Smooth muscle cell (in vitro differentiated cells): ENCODE results near the gene CHKB. TPM values are rescaled to one million over a fixed set of nuclear protein-coding genes. Genes with fewer than 3 reads are reported as not detected.
A peak's percentile ranks its signal among the peaks of the same experiment; 100 is the strongest.
"Not testable (repeated sequence)": the region's sequence is repeated elsewhere in the genome, so short reads cannot be mapped to it uniquely, and the experiment has no call there.

ENCODE experiments used
- DNase-seq: peaks from one replicate; lab custom pipeline; 2025; ENCODE audit not compliant: unreplicated experiment; lab: John Stamatoyannopoulos, UW
- H2AFZ ChIP-seq: fragments of 200-600 bp; sonication (generic); 2 replicates; pipeline ENCODE4 v1.6.0; 2016; ENCODE audit warnings: antibody characterized with exemption, low read depth, mild to moderate bottlenecking
- H3F3A ChIP-seq: fragments of 200-600 bp; sonication (generic); 2 replicates; pipeline ENCODE4 v1.6.0; 2017; ENCODE audit warnings: antibody characterized with exemption, low read depth
- H3K27ac ChIP-seq: fragments of 200-600 bp; sonication (generic); 2 replicates; pipeline ENCODE4 v1.5.1; 2016; ENCODE audit warnings: low read depth, mild to moderate bottlenecking
- H3K27me3 ChIP-seq: fragments of 200-600 bp; sonication (generic); 2 replicates; pipeline ENCODE4 v1.6.1; 2016; ENCODE audit warnings: low read depth, mild to moderate bottlenecking
- H3K36me3 ChIP-seq: fragments of 200-600 bp; sonication (generic); 2 replicates; pipeline ENCODE4 v1.5.1; 2016; ENCODE audit warnings: low read depth
- H3K4me1 ChIP-seq: fragments of 200-600 bp; sonication (generic); 2 replicates; pipeline ENCODE4 v1.5.1; 2016; ENCODE audit warnings: low read depth
- H3K4me2 ChIP-seq: fragments of 200-600 bp; sonication (generic); 2 replicates; pipeline ENCODE4 v1.6.0; 2016; ENCODE audit warnings: mild to moderate bottlenecking
- H3K4me3 ChIP-seq: fragments of 200-600 bp; sonication (generic); 2 replicates; pipeline ENCODE4 v1.5.1; 2016; ENCODE audit warnings: mild to moderate bottlenecking
- H3K79me2 ChIP-seq: fragments of 200-600 bp; sonication (generic); 2 replicates; pipeline ENCODE4 v1.6.0; 2016; ENCODE audit warnings: low read depth, mild to moderate bottlenecking
- H3K9ac ChIP-seq: fragments of 200-600 bp; sonication (generic); 2 replicates; pipeline ENCODE4 v1.6.0; 2016; ENCODE audit warnings: low read depth
- H3K9me3 ChIP-seq: fragments of 200-600 bp; sonication (generic); replicated peaks from 2 replicates; pipeline ENCODE4 v1.5.1; 2016; ENCODE audit warnings: low read depth
- H4K20me1 ChIP-seq: fragments of 200-600 bp; sonication (generic); 2 replicates; pipeline ENCODE4 v1.6.0; 2016; ENCODE audit warnings: low read depth
- WGBS: methylation state at CpG from one replicate; pipeline ENCODE4 v1.1.7; 2016; ENCODE audit warnings: low lambda C conversion rate; 5-methylcytosine and 5-hydroxymethylcytosine counted together
- polyA plus RNA-seq: library from polyadenylated mRNA; unstranded; fragments of >200 nt; fragmentation: Nextera tagmentation; extraction: Ambion mirVana; gene quantifications from 2 replicates; pipeline ENCODE4 v1.2.1, GENCODE V29; 2016
- total RNA-seq: library from RNA; depleted of rRNA; stranded (reverse); fragments of >200 nt; gene quantifications from 2 replicates; pipeline ENCODE4 v1.2.3, GENCODE V29; 2014
- TF ChIP-seq, protein P1 (sequence below): fragments of 200-600 bp; sonication (generic); IDR thresholded peaks from 2 replicates; pipeline ENCODE4 v1.5.1; 2017; ENCODE audit warnings: borderline replicate concordance, mild to moderate bottlenecking, antibody characterized with exemption; ENCODE audit not compliant: insufficient read depth, poor library complexity, severe bottlenecking

Gene CHKB
- total and polyA plus RNA-seq, 2 experiments from 2014 or later: 35.2 to 62.8 TPM

- Histone ChIP-seq H3F3A (peaks cover 3% of the 10 kb centered on the region), H3K4me2 (peak overlapping the region; percentile 85), H3K4me1 (peaks cover 18% of the 10 kb centered on the region), H3K36me3 (no peaks in the 10 kb centered on the region), H3K27me3 (no peaks in the 10 kb centered on the region), H3K79me2 (no peaks in the 10 kb centered on the region), H3K27ac (peak overlapping the region; percentile 47), H3K9me3 (no peaks in the 10 kb centered on the region), H3K9ac (peak overlapping the region; percentile 47), H2AFZ (peak overlapping the region; percentile 75), H4K20me1 (no peaks in the 10 kb centered on the region), H3K4me3 (peak overlapping the region; percentile 35)
- DNase-seq: peak; percentile 53
- TF ChIP-seq, protein P1, sequence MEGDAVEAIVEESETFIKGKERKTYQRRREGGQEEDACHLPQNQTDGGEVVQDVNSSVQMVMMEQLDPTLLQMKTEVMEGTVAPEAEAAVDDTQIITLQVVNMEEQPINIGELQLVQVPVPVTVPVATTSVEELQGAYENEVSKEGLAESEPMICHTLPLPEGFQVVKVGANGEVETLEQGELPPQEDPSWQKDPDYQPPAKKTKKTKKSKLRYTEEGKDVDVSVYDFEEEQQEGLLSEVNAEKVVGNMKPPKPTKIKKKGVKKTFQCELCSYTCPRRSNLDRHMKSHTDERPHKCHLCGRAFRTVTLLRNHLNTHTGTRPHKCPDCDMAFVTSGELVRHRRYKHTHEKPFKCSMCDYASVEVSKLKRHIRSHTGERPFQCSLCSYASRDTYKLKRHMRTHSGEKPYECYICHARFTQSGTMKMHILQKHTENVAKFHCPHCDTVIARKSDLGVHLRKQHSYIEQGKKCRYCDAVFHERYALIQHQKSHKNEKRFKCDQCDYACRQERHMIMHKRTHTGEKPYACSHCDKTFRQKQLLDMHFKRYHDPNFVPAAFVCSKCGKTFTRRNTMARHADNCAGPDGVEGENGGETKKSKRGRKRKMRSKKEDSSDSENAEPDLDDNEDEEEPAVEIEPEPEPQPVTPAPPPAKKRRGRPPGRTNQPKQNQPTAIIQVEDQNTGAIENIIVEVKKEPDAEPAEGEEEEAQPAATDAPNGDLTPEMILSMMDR: peak; percentile 49
- 12% methylated on average over 52 of the region's 52 CpGs for WGBS
Observed at GRCh38 chr22:50544078-50544745, 38.4 kb downstream of the CHKB start.

DNA sequence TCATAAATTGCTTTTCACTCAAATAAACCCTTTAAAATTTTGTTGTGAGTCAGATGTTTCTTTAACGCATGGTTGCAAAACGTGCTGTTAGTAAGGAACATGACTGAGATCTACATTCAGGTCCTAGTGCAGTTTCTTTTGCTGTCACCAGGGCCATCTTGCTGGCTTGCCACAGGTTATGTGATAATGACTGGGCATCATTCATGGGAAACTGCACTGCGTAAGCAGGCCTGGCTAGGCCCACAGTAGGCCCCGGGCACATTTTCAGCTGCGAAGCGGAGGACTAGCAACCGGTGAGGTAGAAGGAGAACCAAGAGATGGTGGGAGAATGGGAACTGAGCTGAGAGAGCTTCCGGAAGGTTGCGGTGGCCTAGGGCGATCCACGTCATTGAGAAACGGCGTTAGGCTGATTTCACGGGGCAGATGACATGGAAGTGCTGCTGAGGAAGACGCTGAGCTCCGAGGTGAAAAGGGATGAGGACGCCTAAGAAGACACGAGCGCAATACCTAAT, 40.2 kb downstream of the CHKB start:
- no peak overlapping the region for H3K4me2 ChIP-seq
- H3K4me3 ChIP-seq: no peak overlapping the region
- H4K20me1 ChIP-seq: no peaks in the 10 kb centered on the region
- DNase-seq: no peak
- no peaks in the 10 kb centered on the region for H3K27me3 ChIP-seq
- H3K36me3 ChIP-seq: no peaks in the 10 kb centered on the region
- peaks cover 19% of the 10 kb centered on the region for H3F3A ChIP-seq
- H3K4me1 ChIP-seq: peaks cover 30% of the 10 kb centered on the region
- H3K9ac ChIP-seq: peak overlapping the region; percentile 11
- no peaks in the 10 kb centered on the region for H3K9me3 ChIP-seq
- TF ChIP-seq, protein P1: no peak
- H3K27ac ChIP-seq: peak overlapping the region; percentile 100
- 87% methylated on average over 19 of the region's 19 CpGs for WGBS
- H3K79me2 ChIP-seq: no peaks in the 10 kb centered on the region
- no peak overlapping the region for H2AFZ ChIP-seq

GRCh38 chr22:50541667-50542026, 41.0 kb downstream of the CHKB start:
- H3K9me3 ChIP-seq, H3K79me2 ChIP-seq, H4K20me1 ChIP-seq, H3K27me3 ChIP-seq, H2AFZ ChIP-seq, DNase-seq, H3K4me3 ChIP-seq, H3K36me3 ChIP-seq: not testable (repeated sequence)
- WGBS: 15% methylated on average over 5 of the region's 5 CpGs
- Histone ChIP-seq H3F3A (peaks cover 24% of the 10 kb centered on the region), H3K9ac (peak overlapping the region; percentile 96), H3K4me2 (peak overlapping the region; percentile 26), H3K4me1 (peaks cover 30% of the 10 kb centered on the region), H3K27ac (peak overlapping the region; percentile 100)

DNA sequence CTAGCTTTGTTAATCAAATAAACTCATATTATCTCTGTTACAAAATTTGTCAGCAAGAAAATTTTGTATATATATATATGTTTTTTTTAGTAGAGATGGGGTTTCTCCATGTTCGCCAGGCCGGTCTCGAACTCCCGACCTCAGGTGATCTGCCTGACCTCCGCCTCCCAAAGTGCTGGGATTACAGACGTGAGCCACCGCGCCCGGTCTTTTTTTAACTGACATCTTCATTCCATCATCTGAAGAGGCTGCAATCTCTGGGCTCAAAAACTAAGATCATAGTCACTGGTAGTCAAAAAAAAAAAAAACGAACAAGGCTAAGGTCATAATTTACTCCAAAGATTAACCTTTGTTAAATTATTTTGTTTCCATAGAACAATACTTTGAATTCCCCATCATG, 42.3 kb downstream of the CHKB start:
- 87% methylated on average over 10 of the region's 10 CpGs for WGBS
- no peak for DNase-seq
- no peaks in the 10 kb centered on the region for H4K20me1 ChIP-seq
- TF ChIP-seq, protein P1: no peak
- H3K4me3 ChIP-seq: no peak overlapping the region
- H3K9me3 ChIP-seq: no peaks in the 10 kb centered on the region
- peaks cover 28% of the 10 kb centered on the region for H3F3A ChIP-seq
- H3K27me3 ChIP-seq: no peaks in the 10 kb centered on the region
- H3K9ac ChIP-seq: peak overlapping the region; percentile 96
- no peaks in the 10 kb centered on the region for H3K36me3 ChIP-seq
- H3K4me2 ChIP-seq: peak overlapping the region; percentile 81
- peak overlapping the region; percentile 100 for H3K27ac ChIP-seq
- no peak overlapping the region for H2AFZ ChIP-seq
- H3K4me1 ChIP-seq: peaks cover 30% of the 10 kb centered on the region
- H3K79me2 ChIP-seq: peaks cover 12% of the 10 kb centered on the region
